Effector CD8-positive, alpha-beta T cell (primary cell): ENCODE measurements around the gene AMMECR1.
"Not testable (repeated sequence)": the region's sequence is repeated elsewhere in the genome, so short reads cannot be mapped to it uniquely, and the experiment has no call there.

Experiments
- DNase-seq: peaks from one replicate; lab custom pipeline; 2025; lab: John Stamatoyannopoulos, UW

The AMMECR1 gene

GRCh38 chrX:110258552-110258951 lies 59.3 kb downstream of the AMMECR1 start:
- no peak for DNase-seq

- no peak for DNase-seq
These were observed 60.0 kb downstream of the AMMECR1 start for GRCh38 chrX:110257889-110258288.

- no peak for DNase-seq
These were observed 65.2 kb downstream of the AMMECR1 start for GRCh38 chrX:110252711-110253110.

GRCh38 chrX:110251961-110252360 lies 65.9 kb downstream of the AMMECR1 start:
- no peak for DNase-seq

- DNase-seq, result no peak
These were observed 66.4 kb downstream of the AMMECR1 start for GRCh38 chrX:110251526-110251925.

GRCh38 chrX:110250847-110251246 lies 67.0 kb downstream of the AMMECR1 start:
- no peak for DNase-seq

- no peak for DNase-seq
These were observed 69.3 kb downstream of the AMMECR1 start for GRCh38 chrX:110248578-110248977.

GRCh38 chrX:110245011-110245410 lies 72.9 kb downstream of the AMMECR1 start:
- DNase-seq, result no peak

GRCh38 chrX:110242371-110242770 lies 75.5 kb downstream of the AMMECR1 start:
- DNase-seq, result no peak

GRCh38 chrX:110241816-110242215 lies 76.1 kb downstream of the AMMECR1 start:
- DNase-seq, result no peak

GRCh38 chrX:110238259-110238658 lies 79.6 kb downstream of the AMMECR1 start:
- DNase-seq, result not testable (repeated sequence)

- not testable (repeated sequence) for DNase-seq
These were observed 86.4 kb downstream of the AMMECR1 start for GRCh38 chrX:110231485-110231884.

GRCh38 chrX:110229497-110230111 lies 88.3 kb downstream of the AMMECR1 start:
- DNase-seq, result peak; percentile 14

- DNase-seq, result no peak
These were observed 89.4 kb downstream of the AMMECR1 start for GRCh38 chrX:110228453-110228852.

- no peak for DNase-seq
These were observed 91.0 kb downstream of the AMMECR1 start for GRCh38 chrX:110226931-110227330.

GRCh38 chrX:110224926-110225617 lies 92.8 kb downstream of the AMMECR1 start:
- DNase-seq, result no peak

GRCh38 chrX:110222497-110223257 lies 95.2 kb downstream of the AMMECR1 start:
- DNase-seq, result no peak

- no peak for DNase-seq
These were observed 98.0 kb downstream of the AMMECR1 start for GRCh38 chrX:110219920-110220319.

- DNase-seq, result no peak
These were observed 99.3 kb downstream of the AMMECR1 start for GRCh38 chrX:110218591-110218990.

GRCh38 chrX:110216027-110216426 lies 101.9 kb downstream of the AMMECR1 start:
- no peak for DNase-seq

- DNase-seq, result no peak
These were observed 102.5 kb downstream of the AMMECR1 start for GRCh38 chrX:110215411-110215810.

- DNase-seq, result no peak
These were observed 103.2 kb downstream of the AMMECR1 start for GRCh38 chrX:110214684-110215083.

GRCh38 chrX:110213183-110213582 lies 104.7 kb downstream of the AMMECR1 start:
- DNase-seq, result no peak
